ENCODE results near the gene NR6A1.

DNA sequence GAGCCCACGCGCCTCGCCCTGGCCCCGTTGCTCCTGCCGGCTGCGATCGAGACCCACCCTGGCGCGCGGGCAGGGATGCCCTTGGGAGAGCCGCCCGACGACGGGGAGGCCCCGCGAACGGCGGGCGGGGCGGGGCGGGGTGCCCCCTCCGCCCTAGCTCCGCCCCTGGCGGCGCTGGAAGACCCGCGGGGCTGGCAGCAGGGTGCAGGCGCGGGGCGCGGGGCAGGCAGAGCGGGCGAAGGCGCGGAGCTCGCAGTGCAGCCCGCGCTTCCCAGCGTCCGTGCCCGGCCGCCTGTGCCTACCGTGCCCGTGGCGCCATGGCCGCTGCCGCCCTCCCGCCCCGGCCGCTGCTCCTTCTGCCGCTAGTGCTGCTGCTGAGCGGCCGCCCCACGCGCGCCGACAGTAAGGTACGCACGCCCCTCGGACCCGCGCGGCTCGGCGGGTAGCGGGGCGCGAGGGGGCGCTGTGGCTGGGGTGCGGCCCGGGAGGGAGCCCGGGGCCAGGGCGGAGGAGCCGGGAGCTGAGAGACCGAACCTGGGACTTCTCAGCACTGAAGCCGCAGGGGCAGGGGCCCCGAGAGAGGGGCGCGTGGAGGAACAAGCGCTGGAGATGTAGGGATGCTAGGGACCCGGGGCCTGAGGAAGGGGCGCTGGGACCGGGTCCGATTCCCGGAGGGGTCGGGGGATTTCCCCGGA, 6.0 kb upstream of the NR6A1 start, which contains the start of gene OLFML2A:
- TF ChIP-seq, protein P1, sequence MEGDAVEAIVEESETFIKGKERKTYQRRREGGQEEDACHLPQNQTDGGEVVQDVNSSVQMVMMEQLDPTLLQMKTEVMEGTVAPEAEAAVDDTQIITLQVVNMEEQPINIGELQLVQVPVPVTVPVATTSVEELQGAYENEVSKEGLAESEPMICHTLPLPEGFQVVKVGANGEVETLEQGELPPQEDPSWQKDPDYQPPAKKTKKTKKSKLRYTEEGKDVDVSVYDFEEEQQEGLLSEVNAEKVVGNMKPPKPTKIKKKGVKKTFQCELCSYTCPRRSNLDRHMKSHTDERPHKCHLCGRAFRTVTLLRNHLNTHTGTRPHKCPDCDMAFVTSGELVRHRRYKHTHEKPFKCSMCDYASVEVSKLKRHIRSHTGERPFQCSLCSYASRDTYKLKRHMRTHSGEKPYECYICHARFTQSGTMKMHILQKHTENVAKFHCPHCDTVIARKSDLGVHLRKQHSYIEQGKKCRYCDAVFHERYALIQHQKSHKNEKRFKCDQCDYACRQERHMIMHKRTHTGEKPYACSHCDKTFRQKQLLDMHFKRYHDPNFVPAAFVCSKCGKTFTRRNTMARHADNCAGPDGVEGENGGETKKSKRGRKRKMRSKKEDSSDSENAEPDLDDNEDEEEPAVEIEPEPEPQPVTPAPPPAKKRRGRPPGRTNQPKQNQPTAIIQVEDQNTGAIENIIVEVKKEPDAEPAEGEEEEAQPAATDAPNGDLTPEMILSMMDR (IDR thresholded peaks at IDR 0.05), result peak; percentile 69
- TF ChIP-seq, protein P2, sequence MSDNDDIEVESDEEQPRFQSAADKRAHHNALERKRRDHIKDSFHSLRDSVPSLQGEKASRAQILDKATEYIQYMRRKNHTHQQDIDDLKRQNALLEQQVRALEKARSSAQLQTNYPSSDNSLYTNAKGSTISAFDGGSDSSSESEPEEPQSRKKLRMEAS (IDR thresholded peaks at IDR 0.05), result peak; percentile 28; the same call in 1 of the 2 replicates

All from A549 (cell line).